ENCODE results near the gene CD7.

Gene CD7

DNA sequence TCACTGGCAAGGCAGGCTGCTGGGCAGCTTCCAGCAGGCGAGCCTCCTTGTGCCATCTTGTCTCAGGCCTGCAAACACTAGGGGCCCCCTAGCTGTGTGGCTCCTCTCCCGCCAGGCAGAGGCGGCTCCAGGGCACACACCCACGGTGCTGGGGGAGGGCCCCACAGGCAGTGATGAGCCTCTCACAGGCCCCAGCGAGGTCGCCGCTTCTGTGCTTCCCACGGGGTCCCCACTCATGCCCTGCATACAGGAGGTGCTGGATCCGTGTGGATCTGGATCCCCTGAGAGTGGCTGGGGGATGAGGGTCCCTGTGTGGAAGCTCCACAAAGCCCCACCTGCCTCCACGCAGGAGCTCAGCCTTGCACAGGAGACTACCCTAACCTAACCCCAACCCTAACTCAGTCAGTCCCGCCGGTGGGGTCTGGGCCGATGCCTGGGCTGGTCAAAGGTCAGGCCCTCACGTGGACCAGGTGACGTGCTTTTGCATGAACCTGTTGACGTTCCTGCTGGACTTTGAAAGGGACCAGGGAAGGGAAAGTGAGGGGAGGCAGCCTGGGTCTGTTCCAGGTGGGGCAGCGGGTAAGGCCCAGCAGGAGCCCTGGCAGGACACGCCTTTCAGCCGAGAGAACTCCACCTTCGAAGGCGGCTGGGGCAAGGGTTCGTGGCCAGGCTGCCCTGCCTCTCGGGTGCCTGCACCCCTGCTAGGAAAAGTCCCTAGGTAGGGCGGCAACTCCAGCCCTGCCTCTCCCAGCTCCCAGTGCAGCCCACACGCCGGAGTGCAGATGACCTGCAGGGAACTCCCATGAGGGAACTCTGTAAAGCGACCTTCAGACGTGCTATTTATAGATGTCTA, 11.0 kb upstream of the CD7 start:
- no peak for DNase-seq

DNA sequence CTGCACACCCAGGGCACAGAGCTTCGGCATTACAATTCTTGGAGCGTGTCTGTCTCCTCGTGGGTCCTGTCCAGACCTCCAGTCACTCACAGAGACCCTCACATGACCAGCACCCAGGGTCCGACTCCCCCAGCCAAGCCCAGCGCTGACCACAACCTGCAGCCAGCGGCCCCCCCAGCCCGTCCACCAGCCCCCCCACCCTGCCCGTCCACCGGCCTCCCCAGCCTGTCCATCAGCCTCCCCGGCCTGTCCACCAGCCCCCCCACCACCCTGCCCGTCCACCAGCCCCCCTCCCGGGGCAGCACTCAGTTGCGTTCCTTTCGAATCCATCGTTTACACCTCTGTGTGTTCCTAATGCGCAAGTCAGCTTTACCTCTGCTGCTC, 10.3 kb upstream of the CD7 start:
- DNase-seq: no peak

DNA sequence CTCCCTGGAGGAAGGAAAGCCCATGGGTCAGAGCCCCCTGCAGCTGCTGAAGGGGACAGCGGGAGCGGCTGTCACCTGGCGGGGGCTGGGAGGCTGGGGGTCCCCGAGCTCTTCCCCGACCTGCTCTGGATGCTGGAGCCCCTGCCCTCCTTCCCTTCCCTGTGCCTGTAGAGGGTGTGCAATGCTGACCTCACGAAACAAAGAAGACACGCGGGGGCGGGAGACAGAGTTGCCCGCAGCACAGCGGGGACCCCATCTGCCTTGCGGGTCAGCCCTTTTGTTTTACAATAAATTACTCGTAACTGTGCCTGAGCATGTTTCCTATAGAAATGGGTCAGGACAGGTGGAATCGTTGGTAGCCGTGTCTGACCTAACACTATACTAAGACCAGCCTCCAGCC, 9.9 kb upstream of the CD7 start:
- no peak for DNase-seq

DNA sequence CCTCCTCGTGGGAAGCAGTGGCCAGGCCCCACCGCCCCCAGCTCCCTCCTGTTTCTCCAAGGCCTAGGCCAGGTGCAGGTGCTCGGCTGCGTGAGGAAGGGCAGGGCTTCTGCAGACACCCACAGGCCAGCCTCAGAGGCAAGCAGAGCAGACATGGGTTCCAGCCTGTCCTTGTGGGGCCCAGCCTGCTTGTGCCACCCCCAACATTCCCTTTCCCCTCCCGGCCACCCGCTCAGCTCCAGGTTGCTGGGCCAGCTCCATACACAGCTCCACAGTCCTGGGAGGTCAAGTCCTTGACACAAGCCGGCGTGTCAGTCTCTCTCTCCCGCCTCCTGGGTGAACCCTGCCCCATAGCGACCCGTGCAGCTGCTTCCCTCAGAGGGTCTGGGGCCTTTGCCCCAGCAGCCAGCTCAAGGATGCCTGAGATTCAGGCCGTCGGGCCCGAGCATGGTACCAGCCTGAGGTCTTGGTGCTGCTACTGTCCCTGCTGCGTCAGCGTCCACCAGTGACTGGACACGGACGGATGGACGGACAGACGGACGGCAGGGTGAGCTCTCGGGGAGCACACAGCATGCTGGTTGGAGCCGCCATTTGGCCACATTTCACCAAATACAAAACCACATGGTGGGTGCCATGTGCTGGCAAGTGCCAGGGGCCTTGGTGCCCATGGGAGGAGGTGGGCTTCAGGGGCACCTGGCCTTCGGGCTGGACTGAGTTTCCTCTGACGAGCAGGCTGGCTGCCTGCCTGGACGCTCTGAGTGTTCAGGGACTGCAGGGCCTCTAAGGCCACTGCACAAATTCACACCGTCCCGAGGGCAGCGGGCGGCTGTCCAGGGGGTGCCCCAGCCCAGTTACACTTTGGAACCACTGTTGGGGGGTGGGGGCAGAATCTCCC, 8.1 kb upstream of the CD7 start:
- no peak for DNase-seq

DNA sequence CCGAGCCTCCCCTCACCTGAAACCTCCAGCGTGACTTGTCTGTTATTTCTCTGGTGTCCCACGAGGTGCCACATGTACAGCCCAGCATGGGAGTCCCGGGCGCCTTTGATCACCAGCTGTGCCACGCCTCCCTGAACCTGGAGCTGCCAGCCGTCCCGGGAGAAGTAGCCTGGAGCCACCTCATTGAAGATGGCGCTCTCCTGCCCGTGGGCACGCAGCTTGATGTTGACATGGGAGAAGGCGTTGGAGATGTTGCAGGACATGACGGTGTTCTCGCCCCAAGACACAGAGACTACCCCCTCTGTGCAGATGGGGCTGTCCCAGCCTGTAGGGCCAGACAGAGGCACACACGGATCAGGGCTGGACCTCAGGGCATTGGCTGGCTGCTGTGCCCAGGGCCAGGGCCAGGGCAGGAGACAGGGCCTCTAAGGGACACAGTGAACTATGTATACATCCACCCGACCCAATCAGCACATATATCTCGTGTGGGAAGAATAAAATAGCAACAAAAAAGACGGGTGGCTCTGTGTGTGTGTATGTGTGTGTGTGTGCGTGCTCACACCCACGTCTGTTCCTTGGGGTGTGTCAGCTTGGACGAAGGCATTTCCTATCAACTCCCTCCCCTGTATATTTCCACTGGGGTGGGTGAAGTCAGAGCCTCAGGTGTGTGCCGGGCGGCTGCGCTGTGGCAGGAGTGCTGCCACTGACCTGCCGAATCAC, 7.3 kb upstream of the CD7 start:
- DNase-seq: no peak

DNA sequence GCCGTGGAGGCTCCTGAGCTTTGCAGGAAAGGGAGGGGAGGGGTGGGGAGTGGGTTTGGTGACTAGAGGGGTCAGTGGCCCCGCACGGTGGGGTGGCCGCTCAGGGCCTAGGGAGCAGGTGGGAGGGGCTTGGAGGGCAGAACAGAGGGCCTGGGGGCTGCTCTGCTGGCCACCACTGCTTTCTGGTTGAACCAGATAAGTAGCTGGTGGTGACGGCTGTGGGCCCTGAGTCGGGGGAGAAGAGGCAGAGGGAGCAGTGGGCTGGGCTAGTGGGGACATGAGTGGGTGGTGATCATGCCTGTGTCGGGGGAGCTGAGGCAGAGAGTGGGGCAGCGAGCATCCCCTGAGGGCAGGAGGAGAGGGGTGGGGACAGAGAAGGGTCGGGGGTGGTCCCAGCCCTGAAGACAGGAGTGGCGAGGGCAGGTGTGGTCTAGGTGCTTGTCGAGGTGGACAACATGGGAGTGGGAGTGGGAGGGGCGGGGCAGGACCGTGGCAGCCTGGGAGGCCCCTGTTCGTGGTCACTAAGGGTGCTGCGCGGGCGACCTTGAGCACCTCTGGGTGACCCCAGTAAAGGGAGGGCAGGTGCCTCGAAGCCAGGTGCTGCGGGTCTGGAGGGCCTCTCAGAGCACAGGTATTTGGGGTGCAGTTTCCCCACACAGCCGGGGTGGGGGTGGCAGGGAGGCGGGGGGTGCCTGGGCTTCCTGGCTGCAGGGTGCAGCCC, 6.3 kb upstream of the CD7 start:
- no peak for DNase-seq

DNA sequence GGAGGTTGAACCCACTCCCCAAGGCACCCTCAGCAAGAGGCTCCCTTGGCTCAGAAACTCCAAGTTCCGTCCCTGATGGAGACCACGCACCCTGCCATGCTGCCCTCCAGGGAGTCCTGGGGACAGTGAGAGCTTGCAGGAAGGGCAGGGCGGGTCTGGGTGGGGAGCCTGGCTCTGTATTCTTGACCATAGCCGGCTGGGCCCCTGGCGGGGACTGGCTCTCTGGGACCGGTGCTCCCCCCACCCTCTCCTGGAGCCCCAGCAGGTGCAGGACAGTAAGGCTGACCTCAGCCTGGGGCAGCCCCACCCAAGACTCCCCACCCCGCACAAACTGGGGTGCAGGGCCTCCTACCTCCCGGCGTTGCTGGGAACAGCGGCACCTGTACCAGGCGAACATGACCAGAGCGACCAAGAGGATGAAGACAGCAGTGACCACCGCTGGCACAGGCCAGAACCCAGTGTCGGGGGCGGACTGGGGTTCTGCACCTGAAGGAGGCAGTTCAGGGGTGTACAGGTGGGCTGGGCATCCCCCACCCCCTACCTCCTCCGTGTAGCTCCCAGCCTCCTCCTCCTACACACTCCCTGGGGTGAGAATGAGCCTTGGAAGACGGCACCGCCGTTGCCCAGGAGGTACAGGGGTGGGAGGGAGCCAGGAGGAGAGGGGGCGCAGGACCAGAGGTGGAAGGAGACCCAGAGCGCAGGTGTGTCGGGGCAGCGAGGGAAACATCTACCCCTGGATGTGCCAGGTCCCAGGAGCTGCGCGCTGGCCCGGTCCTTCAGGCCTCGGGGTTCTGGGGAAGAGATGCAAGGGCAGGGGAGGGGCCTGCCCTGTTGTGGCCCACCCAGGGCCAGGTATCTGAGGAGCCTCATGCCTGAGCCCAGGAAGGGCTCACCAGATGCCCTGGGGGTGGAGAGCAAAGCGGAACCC, 5.4 kb upstream of the CD7 start:
- no peak for DNase-seq

DNA sequence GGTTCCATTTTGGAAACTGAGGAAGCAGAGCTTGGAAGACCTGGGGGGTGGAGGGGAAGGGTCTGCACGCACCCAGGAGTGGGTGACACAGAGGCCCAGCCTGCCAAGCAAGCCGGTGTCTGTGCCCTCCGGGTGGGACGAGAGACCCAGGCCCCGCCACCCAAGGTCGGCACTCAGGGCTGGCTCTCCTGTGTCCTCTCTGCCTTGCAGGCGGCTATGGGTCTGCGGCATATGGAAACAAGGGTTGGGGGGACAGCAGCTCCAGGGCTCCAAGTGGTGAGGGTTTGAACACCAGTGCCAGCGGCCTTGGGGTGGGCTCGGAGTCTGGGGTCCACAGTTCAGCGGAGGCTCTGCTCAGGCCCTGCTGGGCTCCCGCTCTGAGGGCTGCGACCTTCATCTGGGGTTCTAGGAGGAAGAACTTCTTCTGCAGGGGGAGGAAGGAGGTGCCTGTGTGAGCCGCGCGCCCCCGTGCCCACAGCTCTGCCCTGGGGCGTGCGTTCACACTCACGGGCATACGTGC, 4.6 kb upstream of the CD7 start:
- no peak for DNase-seq

DNA sequence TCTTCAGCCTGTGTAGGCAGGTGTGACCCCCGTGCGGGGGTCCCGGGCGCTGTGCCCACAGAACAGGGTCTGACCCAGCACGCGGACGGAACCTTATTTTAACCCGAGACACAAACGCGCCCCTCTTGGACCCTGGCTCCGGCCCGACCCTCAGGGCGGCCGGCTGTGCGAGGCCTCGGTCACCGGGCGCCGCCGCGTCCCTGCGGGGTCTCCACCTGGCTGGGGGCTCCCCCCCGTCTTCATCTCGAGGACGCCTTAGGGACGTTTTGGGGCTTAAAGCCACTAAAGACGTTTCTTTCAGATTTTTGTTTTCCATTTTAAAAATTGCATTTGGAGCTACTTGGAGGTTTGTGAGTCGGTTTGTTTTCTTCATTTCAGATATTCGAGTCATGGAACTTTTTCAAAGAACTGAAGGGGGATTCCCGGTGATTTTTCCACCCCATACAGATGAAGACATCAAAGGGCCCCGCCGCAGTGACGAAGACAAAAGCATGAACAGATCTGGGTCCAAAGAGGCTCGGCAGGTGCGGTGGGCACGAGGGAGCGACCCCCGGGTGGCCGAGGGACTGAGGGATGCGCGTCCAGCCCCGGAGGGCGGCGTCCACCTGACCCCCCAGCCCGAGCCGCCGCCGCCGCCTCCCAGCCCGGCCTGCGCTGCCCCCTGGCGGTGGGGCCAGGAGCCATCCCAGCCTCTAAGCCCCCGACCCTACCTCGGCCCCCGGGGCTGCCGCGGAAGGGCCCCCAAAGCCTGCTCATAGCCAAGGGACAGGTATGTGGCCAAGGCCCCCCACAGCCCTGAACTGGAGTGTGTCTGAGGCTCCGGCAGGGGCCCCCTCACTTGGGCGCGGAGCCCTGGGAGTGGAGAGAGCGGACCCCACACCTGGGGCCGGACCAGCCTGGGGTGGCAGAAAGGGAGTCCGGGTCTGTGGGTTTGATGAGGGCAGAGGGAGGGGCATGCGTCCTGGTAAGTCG, 3.8 kb upstream of the CD7 start:
- DNase-seq: peak in 1 of 2 donors; percentile 32

DNA sequence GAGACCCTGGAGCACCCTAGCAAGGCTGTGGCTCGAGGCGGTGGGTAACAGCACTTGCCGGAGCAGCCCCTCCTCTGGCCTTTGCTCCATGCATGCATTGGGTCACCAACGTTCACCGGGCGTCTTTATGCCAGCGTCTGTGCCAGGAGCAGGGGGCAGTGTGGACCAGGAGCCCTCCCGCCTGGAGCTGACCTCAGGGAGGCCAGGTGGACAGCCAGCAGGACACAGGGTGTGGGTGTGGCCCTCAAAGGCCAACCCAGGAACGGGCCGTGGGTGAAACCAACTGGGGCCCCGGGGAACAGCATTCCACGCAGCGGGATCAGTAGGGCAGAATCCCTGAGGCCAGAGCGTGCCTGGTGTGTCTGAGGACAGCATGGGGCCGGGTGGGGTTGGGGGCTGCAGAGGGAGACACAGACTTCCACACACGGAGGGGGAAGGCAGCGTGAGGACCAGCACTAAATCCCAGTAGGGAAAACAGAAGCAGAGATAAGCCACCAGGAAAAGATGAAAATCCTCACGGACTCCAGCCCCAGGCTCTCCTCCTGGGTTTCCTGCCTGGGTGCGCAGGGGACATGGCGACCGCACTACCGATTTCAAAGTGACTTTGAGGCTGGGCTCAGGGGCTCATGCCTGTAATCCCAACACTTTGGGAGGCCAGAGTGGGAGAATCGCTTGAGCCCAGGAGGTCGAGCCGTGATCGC, 2.9 kb upstream of the CD7 start:
- no peak for DNase-seq

DNA sequence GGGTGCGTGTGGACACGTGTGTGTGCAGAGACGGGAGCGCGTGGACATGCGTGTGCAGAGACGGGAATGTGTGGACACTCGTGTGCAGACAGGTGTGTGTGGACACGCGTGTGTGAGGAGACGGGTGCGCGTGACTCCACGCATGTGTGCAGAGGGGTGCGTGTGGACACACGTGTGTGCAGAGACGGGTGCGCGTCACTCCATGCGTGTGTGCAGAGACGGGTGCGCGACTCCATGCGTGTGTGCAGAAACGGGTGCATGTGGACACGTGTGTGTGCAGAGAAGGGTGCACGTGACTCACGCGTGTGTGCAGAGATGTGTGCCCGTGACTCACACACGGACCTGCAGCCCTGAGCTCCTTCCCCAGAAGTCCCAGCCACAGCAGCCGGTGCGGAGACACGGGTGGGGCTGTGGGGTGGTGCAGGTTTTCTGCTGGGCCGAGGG, 2.2 kb upstream of the CD7 start:
- DNase-seq: no peak

DNA sequence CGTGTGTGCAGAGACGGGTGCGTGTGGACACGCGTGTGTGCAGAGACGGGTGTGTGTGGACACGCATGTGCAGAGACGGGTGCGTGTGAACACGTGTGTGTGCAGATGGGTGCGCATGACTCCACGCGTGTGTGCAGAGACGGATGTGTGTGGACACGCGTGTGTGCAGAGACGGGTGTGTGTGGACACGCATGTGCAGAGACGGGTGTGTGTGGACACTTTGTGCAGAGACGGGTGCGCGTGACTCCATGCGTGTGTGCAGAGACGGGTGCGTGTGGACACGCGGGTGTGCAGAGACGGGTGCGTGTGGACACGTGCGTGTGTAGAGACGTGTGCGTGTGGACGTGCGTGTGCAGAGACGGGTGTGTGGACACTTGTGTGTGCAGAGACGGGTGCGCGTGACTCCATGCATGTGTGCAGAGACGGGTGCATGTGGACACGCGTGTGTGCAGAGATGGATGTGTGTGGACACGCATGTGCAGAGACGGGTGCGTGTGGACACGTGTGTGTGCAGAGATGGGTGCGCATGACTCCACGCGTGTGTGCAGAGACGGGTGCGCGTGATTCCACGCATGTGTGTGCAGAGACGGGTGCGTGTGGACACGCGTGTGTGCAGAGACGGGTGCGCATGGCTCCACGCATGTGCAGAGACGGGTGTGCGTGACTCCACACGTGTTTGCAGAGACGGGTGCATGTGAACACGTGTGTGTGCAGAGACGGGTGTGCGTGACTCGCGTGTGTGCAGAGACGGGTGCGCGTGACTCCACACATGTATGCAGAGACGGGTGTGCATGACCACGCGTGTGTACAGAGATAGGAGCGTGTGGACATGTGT, 1.6 kb upstream of the CD7 start:
- DNase-seq: no peak

DNA sequence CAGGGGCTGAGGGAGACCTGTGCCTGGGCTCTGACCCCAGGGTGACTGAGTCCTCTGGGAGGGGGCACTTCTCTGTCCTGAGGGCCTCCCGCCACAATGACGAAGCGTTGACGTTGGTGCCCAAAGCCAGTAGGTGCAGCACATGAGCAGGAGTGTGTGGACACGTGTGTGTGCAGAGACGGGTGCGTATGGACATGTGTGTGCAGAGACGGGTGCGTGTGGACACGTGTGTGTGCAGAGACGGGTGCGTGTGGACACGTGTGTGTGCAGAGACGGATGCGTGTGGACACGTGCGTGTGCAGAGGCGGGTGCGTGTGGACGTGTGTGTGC, 726 bp upstream of the CD7 start:
- DNase-seq: no peak

DNA sequence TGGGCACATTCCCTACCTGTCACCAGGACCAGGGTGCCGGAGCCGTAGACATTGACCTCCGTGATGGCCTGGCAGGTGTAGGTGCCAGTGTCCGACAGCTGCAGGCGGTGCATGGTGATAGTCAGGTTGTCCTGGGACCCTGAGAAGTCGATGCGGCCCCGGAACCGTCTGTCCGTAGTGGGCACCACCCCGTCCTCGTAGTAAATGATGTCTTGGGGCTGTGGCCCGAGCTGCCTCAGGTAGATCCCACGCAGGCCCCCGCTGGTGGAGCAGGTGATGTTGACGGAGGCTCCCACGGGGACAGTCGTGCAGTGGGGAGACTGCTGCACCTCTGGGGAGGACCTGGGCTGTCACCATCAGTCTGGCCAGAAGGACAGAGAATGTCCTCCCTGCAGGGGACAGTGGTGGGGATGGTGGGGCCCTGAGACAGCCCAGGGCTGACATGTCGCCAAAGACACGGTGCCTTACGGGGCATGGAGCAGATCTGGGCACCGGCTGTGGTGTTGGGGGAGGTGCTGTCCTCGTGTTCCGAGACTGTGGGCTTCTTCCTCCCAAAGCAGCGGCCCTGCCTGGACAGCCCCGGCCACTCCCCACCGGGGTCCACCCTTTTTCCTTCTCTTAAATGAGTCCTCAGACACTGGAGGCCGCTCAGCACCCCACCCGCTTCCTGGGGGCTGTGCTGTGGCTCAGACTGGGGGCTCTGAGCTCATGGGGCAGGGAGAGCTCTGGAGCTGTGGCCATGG, 586 bp downstream of the CD7 start:
- DNase-seq: no peak

DNA sequence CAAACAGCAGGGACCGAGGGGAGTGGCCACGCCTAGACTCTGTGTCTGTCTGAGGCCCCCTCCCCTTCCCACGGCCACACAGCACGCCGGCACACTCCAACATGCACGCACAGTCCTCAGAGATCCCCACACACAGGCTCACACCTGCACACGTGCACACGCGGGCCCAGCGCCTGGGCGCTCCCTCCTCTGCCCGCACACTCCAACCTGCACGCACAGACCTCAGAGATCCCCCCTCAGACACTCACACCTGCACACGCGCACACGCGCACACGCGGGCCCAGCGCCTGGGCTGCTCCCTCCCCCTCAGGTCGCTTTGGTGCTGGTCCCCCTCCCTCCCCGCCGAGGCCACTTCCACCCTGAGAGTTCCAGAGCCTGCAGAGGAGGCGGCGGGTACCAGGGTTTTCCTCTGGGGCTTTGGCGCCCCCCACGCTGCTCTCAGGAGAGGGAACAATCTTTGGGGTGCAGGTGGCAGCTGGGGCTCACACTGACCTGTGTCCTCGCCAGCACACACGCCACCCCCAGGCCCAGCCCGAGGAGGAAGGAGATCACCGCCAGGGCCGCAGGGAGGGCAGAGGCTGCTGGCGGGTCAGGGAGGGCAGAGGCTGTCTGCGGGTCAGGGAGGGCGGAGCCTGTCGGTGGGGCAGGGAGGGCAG, 1.6 kb downstream of the CD7 start:
- peak in 1 of 2 donors; percentile 21 for DNase-seq

DNA sequence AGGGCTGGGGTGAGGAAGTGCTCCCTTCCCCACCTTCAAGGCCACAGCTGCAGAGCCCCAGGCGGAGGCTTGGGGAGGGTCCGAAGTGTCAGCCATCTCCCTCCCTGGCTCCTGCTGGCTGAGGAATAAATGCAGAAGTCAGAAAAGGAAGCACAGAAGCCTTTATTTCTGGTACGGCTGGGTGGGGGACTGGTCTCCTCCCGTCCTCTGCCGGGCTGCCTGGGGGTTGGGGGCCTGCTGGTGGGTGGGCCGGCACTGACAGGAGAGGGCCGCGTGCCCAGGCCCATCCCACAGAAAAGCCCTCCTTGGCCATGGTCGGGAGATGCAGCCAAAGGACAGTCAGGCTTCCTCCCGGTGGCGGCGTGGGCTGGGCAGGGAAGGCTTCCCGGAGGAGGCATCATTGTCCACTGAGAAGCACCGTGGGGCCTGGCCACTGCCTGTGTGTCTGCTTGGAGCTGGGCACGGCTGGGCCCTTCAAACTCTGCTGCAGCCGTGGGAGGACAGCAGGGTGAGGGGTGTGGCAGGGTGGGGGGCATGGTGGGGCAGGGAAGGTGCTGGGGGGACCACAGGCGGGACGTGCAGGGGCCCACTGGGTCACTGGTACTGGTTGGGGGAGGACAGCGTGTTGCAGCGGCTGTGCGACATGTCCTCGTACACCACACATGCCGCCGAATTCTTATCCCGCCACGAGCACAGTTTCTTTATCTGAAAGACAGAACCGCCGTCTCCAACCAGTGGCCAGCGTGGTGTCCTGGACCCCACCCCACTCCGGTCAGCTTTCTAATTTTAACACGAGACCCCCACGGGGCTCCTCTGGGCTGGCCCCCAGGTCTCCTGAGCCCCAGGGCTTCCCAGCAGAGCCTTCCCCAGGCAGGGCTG, 2.4 kb downstream of the CD7 start:
- peak; percentile 29 to 34 for DNase-seq
